Measurements from ENCODE around the gene TTLL11.

DNA sequence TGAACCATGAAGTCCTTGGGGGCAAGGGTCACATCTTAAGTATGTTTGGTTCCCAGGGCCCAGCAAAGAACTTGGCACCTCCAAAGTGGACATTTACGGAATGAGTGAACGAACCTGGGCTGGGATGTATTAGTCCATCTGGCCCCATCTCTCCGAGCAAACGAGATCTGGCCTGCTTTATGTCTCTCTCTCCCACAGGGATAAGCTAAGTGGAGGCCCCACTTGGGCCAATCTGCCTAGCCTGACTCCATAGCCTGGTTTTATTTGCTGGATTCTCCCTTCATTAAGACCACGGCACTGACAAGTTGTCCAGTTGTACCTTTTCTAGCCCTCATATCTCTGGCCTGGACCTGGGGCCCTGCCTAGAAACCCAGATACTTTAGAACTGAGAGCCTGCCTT lies 2.1 kb downstream of the TTLL11 start:
- TF ChIP-seq, protein P1, sequence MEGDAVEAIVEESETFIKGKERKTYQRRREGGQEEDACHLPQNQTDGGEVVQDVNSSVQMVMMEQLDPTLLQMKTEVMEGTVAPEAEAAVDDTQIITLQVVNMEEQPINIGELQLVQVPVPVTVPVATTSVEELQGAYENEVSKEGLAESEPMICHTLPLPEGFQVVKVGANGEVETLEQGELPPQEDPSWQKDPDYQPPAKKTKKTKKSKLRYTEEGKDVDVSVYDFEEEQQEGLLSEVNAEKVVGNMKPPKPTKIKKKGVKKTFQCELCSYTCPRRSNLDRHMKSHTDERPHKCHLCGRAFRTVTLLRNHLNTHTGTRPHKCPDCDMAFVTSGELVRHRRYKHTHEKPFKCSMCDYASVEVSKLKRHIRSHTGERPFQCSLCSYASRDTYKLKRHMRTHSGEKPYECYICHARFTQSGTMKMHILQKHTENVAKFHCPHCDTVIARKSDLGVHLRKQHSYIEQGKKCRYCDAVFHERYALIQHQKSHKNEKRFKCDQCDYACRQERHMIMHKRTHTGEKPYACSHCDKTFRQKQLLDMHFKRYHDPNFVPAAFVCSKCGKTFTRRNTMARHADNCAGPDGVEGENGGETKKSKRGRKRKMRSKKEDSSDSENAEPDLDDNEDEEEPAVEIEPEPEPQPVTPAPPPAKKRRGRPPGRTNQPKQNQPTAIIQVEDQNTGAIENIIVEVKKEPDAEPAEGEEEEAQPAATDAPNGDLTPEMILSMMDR (IDR thresholded peaks at IDR 0.05 in 4 of 5, conservative IDR thresholded peaks at IDR 0.05 in 1 of 5), result no peak
- no peak for TF ChIP-seq POLR2A (IDR thresholded peaks at IDR 0.05)
